GM21526 (cell line): ENCODE results near the gene SEMA3A.

Experiments
- ATAC-seq: cut with Tn5 transposase; IDR thresholded peaks from one replicate; pipeline ENCODE4 v1.9.1; 2021; ENCODE audit warnings: moderate library complexity; ENCODE audit not compliant: unreplicated experiment, low FRiP score

Gene SEMA3A

GRCh38 chr7:83952236-83952635, 242.4 kb downstream of the SEMA3A start:
- no peak for ATAC-seq

GRCh38 chr7:83947260-83947659, 247.3 kb downstream of the SEMA3A start:
- no peak for ATAC-seq

- ATAC-seq, result no peak
These were observed 247.8 kb downstream of the SEMA3A start for GRCh38 chr7:83946801-83947200.

GRCh38 chr7:83941300-83941699, 253.3 kb downstream of the SEMA3A start:
- ATAC-seq, result no peak

GRCh38 chr7:83937930-83938329, 256.7 kb downstream of the SEMA3A start:
- no peak for ATAC-seq

GRCh38 chr7:83936056-83936708, 258.4 kb downstream of the SEMA3A start:
- peak; percentile 80 for ATAC-seq

- ATAC-seq, result no peak
These were observed 260.4 kb downstream of the SEMA3A start for GRCh38 chr7:83934118-83934734.

- no peak for ATAC-seq
These were observed 262.6 kb downstream of the SEMA3A start for GRCh38 chr7:83931968-83932367.

- no peak for ATAC-seq
These were observed 264.3 kb downstream of the SEMA3A start for GRCh38 chr7:83930262-83930661.

GRCh38 chr7:83925860-83926259, 268.7 kb downstream of the SEMA3A start:
- peak; percentile 54 for ATAC-seq

- no peak for ATAC-seq
These were observed 272.5 kb downstream of the SEMA3A start for GRCh38 chr7:83921941-83922607.

- no peak for ATAC-seq
These were observed 273.2 kb downstream of the SEMA3A start for GRCh38 chr7:83921271-83921940.

GRCh38 chr7:83918142-83918541, 276.4 kb downstream of the SEMA3A start:
- no peak for ATAC-seq

- ATAC-seq, result no peak
These were observed 281.4 kb downstream of the SEMA3A start for GRCh38 chr7:83913174-83913573.

GRCh38 chr7:83908526-83908925, 286.1 kb downstream of the SEMA3A start:
- no peak for ATAC-seq
